GM18505 (cell line): ENCODE measurements around the gene SPECC1.

Experiments used
- ATAC-seq: cut with Tn5 transposase; IDR thresholded peaks from one replicate; pipeline ENCODE4 v1.9.1; 2021; ENCODE audit not compliant: unreplicated experiment
- POLR2A ChIP-seq: IDR thresholded peaks from 4 replicates; pipeline ENCODE4 v1.6.1; 2011; ENCODE audit warnings: borderline replicate concordance; ENCODE audit not compliant: insufficient read depth, insufficient read length; ENCODE audit errors: extremely low read depth

SPECC1 gene

DNA sequence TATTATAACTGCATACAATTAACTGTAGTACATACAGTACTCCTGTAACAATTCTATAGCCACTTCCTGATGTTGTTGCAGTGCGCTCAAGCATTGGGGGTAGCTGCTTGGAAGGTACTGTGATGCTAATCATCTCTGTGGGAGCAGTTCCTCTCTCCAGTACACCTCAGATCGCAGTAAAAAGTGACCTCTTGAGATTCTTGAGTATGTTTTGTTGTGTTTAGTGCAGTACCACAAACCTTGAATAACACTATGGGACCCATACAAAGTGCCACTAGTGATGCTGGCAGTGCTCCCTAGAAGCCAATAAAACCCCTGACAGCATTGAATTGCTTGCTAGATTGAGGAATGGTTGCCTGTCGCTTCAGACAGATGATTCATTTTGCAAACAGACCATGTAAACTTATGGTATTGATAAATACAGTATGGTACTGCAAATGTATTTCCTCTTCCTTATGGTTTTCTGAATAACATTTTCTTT lies 193.0 kb downstream of the SPECC1 start:
- no peak for TF ChIP-seq POLR2A
- ATAC-seq: no peak

DNA sequence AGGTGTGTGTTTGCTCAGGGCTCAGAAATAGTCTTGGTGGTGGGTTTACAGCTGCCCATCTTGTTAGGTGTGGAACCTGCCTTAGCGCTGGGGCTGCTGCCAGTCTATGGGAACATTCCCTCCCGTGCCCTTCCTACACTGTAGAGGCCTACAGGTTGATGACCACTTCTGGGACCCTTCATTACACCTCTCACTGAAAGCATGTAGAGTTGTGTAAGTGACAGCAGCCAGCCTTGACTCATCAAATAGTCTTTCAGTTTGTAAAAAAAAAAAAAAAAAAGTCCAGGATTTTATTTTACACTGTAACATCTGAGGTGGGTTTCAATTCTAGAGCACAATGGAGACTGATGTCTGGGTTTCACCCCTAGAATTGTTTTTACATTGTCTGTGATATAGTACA lies 193.9 kb downstream of the SPECC1 start:
- ATAC-seq: no peak

DNA sequence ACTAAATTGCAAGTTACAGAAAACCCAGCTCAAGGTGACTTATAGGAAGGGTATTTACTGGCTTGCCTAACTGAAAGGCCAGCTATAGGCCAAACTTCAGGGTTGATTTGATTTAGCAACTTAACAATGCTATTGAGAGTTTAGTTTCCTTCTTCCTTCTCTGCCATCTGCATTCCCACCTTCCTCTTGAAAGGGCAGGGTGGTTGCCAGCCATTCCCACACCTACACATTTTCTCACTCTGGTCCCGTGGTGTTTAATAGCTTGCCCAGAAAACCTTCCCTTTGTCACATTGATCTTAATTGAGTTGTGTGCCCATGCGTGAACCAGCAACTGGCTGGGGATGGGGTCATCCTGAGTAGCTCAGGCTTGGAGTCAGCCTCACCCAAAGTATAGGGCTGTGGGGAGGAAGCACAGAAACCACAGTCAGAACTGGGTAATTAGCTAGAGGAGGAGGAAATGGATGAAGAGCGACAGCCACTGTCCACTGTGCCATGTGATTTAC lies 194.7 kb downstream of the SPECC1 start:
- TF ChIP-seq POLR2A: no peak
- no peak for ATAC-seq

More for the DNA sequence above, 193.9 kb downstream of the SPECC1 start:
- no peak for TF ChIP-seq POLR2A

DNA sequence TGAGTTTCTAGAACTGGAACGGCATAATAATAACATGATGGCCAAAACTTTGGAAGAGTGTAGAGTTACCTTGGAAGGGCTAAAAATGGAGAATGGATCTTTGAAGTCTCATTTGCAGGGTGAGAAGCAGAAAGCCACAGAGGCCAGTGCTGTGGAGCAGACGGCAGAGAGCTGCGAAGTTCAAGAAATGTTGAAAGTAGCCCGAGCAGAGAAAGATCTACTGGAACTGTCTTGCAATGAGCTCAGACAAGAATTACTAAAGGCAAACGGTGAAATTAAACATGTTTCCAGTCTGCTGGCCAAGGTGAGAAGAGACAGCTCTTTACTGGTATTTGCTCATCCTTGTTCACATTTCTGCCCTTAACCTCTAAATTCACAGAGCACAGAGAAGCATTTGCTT lies 196.4 kb downstream of the SPECC1 start:
- TF ChIP-seq POLR2A: no peak
- no peak for ATAC-seq

DNA sequence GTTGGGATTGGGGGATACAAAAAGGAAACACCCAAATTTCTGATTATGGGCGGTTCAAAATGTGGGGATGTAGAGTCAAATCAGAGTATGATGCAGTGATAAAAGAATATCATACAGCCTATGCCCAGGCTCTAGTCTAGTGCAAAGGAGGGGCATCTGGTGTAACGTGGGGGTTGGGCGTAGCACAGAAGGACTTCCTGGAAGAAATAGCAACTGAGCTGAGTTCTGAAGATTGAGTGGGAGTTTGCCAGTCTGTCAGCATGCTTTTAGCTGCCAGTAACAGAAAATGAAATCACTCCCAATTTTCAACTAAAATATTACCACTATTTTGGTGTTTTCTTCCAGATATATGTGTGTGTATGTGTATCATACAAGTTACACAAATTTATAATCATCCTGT lies 196.9 kb downstream of the SPECC1 start:
- no peak for TF ChIP-seq POLR2A
- no peak for ATAC-seq

DNA sequence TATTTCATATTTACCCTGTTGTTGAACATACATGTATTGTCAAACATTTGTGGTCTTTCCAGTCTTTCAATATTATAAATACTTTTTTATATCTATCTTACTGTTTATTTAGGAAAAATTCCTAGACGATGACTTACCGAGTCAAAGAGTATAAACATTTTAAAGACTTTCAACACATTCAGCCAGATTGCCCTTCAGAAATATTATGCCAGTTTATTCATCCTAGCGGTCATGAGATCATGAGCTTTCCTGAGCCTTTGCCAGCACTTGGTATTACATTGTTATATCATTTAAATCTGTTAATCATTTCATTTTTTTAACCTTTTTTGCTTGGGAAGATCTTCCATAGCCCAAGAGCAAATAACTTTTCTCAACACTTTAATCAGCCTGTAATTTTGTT lies 197.4 kb downstream of the SPECC1 start:
- no peak for TF ChIP-seq POLR2A
- no peak for ATAC-seq

DNA sequence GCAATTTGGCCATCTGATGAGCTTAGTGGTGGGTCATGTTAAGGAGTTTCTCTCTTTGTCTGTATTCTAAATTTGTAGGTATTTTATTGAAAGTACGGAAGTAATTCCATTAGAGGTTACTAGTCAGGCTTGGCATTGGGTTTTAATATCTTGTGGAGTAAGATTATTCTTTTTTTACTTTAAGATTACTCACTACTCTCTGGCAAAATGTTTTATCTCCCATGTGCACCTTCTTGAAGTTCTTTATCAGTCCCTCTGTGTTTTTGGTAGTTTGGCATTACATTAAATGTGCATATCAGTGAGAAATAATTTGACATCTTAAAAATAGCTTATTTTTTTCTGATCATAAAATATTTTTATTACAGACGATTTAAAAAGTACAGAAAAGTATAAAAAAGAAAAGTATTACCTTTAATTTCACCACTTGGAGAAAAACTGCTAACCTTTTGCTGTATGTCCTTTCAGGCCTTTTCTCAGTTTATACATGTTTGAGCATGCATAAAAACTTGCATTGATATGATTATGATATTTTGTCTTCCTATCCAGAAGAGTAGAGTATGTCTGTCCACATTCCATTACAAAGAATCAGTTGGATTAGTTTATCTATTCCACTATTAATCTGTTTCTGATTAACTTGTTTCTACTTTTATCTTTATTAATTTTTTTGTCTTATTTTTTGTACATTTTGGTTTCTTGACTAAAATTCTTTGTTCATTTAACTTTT lies 198.3 kb downstream of the SPECC1 start:
- no peak for ATAC-seq
- TF ChIP-seq POLR2A: no peak

DNA sequence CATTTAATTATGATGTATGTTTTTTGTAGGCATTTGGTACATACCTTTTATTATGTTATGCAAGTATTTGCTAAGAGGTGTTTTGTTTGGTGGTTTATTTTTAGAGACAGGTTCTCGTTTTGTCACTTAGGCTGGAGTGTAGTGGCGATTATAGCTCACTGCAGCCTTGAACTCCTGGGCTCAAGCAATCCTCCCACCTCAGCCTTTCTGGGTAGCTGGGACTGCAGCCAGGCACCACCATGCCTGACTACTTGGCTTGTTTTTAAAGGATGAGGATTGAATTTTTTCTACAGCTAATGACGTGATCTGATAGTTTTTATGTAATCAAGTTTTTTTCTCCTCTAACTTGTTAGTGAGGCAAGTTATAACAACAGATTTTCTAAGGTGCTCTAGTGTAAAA lies 199.6 kb downstream of the SPECC1 start:
- TF ChIP-seq POLR2A: no peak
- no peak for ATAC-seq

DNA sequence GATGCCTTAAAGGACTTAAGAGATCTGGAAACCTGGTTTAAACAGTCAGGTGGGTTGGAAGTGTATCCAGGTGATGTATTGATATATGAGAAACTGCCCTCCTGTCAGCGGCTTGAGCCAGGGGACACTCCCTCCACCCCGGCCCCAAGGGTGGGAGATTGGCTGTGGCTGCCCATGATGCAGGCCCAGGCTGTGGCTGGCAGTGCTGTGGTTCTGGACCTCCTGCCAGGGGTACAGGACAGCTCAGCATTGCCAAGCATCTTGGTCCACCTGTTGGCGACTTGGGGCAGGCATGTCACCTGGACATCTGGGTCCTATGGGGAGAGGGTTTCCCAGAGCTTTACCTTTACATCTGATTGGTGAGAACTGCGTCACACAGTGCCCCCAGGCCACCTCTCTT lies 201.0 kb downstream of the SPECC1 start:
- ATAC-seq: no peak
- no peak for TF ChIP-seq POLR2A

DNA sequence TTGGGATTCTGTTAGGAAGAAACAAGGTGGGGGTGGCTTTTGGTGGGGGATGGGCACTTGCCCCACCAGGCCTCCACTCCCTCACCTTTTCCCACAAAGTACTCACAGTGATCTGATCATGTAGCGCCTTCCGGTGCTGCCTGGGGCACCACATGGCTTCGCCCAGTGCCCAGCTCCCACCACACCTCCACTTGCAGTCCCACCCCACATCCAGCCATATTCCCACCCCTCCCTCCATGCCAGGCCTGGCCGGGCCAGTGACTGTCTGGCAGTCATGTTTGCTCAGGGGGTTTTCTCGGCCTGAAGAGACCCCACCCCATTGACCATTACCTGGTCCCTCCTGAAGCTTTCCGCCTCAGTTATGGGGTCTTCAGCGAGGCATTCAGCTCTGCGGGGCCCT lies 201.5 kb downstream of the SPECC1 start:
- no peak for ATAC-seq
- TF ChIP-seq POLR2A: no peak

DNA sequence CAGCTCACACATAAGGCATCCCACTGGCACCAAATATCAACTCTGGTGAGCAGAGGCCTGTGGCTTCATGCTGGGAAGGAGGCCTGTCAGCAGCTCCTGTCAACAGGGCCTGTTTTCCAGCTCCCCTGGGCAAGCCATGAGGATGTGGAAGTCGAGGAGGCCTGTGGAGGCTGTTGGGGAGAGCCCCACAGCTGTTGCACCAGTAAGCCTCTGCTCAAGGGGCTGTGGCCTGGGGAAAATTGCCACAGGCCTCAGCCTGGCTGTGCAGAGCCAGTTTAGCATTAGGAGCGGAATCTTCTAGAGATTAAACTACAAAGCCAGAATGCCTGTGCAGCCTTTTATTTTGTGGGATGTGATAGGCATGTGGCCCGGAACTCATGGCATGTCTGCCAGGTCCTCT lies 202.1 kb downstream of the SPECC1 start:
- no peak for ATAC-seq
- TF ChIP-seq POLR2A: no peak

DNA sequence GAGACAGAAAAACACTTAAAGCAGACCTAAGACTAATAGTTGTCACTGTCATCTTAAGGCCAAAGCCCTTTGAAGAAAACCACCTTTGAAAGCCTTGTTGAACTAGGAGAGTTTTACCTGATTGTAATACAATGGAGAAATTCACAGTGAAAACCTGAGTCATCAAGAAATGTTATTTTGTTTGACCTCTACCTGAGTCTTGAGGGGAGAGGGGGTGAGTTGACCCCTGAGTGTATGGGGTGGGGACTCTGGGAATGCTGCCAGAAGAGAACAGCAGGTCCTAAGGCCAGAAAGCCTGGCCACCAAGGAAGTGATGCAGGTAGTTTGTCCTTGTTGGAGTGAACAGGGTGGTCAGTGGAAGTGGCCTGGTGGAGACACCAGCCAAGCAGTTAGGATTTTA lies 204.3 kb downstream of the SPECC1 start:
- TF ChIP-seq POLR2A: no peak
- ATAC-seq: no peak

DNA sequence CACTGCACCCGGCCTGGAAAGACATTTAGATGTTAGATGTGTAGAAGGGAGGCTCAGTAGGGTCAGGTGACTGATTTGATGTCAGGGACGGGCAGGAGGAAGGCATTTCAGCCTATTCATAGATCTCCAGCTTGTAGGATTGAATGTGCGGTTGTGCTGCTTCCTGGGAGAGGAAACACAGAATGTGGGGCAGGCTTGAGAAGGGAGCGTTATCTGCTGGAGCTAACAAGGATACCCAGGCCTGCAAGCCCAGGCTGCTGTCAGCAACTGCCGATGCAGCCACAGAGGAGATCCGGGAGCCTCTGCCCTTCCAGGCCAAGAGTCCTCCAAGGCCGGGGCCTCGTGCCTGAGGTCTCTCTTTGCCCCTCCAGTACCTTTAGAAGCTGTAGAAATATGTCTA lies 205.6 kb downstream of the SPECC1 start:
- no peak for ATAC-seq

DNA sequence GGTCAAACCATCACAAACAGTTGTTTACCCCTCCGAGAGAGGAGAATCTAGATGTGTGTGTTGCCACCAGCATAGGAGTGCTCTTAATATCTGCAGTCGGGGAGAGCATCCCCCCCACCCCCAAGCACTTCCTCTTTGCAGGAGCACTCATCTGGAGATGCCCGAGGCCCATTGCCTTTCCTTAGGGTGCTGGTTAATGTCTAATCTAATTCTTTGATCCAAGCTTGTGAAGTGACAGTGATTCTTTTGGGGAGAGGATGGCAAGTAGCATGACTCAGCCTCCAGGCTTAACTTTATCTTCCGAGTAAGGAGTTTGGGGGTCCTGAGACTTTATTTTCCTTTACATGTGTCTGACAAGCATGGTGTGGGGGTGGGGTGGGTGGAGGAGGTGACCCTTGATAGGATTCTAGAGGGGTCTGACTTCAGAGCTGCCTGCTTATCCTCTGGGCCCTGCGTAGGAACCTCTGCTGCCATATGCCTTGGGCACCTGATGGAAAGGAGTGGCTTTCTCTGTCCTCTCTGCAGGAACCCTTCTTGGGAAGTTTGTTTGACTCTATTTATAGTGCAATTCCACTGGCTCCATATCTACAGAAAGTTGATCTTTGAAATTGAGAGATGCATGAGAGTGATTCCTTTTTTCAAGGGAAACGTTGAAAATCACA lies 207.1 kb downstream of the SPECC1 start:
- no peak for ATAC-seq
- no peak for TF ChIP-seq POLR2A

More for the DNA sequence above, 205.6 kb downstream of the SPECC1 start:
- TF ChIP-seq POLR2A: no peak
